Smooth muscle cell (in vitro differentiated cells): ENCODE data around the gene SLC16A7. TPM values are rescaled to one million over a fixed set of nuclear protein-coding genes. Genes with fewer than 3 reads are reported as not detected.
A peak's percentile ranks its signal among the peaks of the same experiment; 100 is the strongest.

Experiments
- DNase-seq: peaks from one replicate; lab custom pipeline; 2025; ENCODE audit not compliant: unreplicated experiment; lab: John Stamatoyannopoulos, UW
- H2AFZ ChIP-seq: fragments of 200-600 bp; sonication (generic); 2 replicates; pipeline ENCODE4 v1.6.0; 2016; ENCODE audit warnings: antibody characterized with exemption, low read depth, mild to moderate bottlenecking
- H3F3A ChIP-seq: fragments of 200-600 bp; sonication (generic); 2 replicates; pipeline ENCODE4 v1.6.0; 2017; ENCODE audit warnings: antibody characterized with exemption, low read depth
- H3K27ac ChIP-seq: fragments of 200-600 bp; sonication (generic); 2 replicates; pipeline ENCODE4 v1.5.1; 2016; ENCODE audit warnings: low read depth, mild to moderate bottlenecking
- H3K27me3 ChIP-seq: fragments of 200-600 bp; sonication (generic); 2 replicates; pipeline ENCODE4 v1.6.1; 2016; ENCODE audit warnings: low read depth, mild to moderate bottlenecking
- H3K36me3 ChIP-seq: fragments of 200-600 bp; sonication (generic); 2 replicates; pipeline ENCODE4 v1.5.1; 2016; ENCODE audit warnings: low read depth
- H3K4me1 ChIP-seq: fragments of 200-600 bp; sonication (generic); 2 replicates; pipeline ENCODE4 v1.5.1; 2016; ENCODE audit warnings: low read depth
- H3K4me2 ChIP-seq: fragments of 200-600 bp; sonication (generic); 2 replicates; pipeline ENCODE4 v1.6.0; 2016; ENCODE audit warnings: mild to moderate bottlenecking
- H3K4me3 ChIP-seq: fragments of 200-600 bp; sonication (generic); 2 replicates; pipeline ENCODE4 v1.5.1; 2016; ENCODE audit warnings: mild to moderate bottlenecking
- H3K79me2 ChIP-seq: fragments of 200-600 bp; sonication (generic); 2 replicates; pipeline ENCODE4 v1.6.0; 2016; ENCODE audit warnings: low read depth, mild to moderate bottlenecking
- H3K9ac ChIP-seq: fragments of 200-600 bp; sonication (generic); 2 replicates; pipeline ENCODE4 v1.6.0; 2016; ENCODE audit warnings: low read depth
- H3K9me3 ChIP-seq: fragments of 200-600 bp; sonication (generic); replicated peaks from 2 replicates; pipeline ENCODE4 v1.5.1; 2016; ENCODE audit warnings: low read depth
- H4K20me1 ChIP-seq: fragments of 200-600 bp; sonication (generic); 2 replicates; pipeline ENCODE4 v1.6.0; 2016; ENCODE audit warnings: low read depth
- CTCF ChIP-seq: fragments of 200-600 bp; sonication (generic); IDR thresholded peaks from 2 replicates; pipeline ENCODE4 v1.5.1; 2017; ENCODE audit warnings: borderline replicate concordance, mild to moderate bottlenecking, antibody characterized with exemption; ENCODE audit not compliant: insufficient read depth, poor library complexity, severe bottlenecking
- WGBS: methylation state at CpG from one replicate; pipeline ENCODE4 v1.1.7; 2016; ENCODE audit warnings: low lambda C conversion rate; 5-methylcytosine and 5-hydroxymethylcytosine counted together
- polyA plus RNA-seq: library from polyadenylated mRNA; unstranded; fragments of >200 nt; fragmentation: Nextera tagmentation; extraction: Ambion mirVana; gene quantifications from 2 replicates; pipeline ENCODE4 v1.2.1, GENCODE V29; 2016
- total RNA-seq: library from RNA; depleted of rRNA; stranded (reverse); fragments of >200 nt; gene quantifications from 2 replicates; pipeline ENCODE4 v1.2.3, GENCODE V29; 2014

Gene SLC16A7
- total RNA-seq = 7.7 and 13.8 TPM in 2 replicates
- 1.6 and 1.8 TPM in 2 replicates for polyA plus RNA-seq

GRCh38 chr12:59595883-59596540 lies at the start of gene SLC16A7:
TSS of gene SLC16A7 (plus strand) at chr12:59596029. CDS start at chr12:59704802, 108,773 bp downstream.
- H3K9me3 ChIP-seq = no peaks in the 10 kb centered on the region
- H3K36me3 ChIP-seq = no peaks in the 10 kb centered on the region
- peaks cover 7% of the 10 kb centered on the region for H3K4me1 ChIP-seq
- H3F3A ChIP-seq = peaks cover 15% of the 10 kb centered on the region
- DNase-seq = peak; percentile 86
- peak within 1 kb of the TSS; percentile 70 for H3K27ac ChIP-seq
- no peaks in the 10 kb centered on the region for H3K79me2 ChIP-seq
- H3K27me3 ChIP-seq = no peaks in the 10 kb centered on the region
- H3K9ac ChIP-seq = peak within 1 kb of the TSS; percentile 71
- H3K4me2 ChIP-seq = peak within 1 kb of the TSS; percentile 100
- TF ChIP-seq CTCF = no peak
- H2AFZ ChIP-seq = peak within 1 kb of the TSS; percentile 96
- H4K20me1 ChIP-seq = no peaks in the 10 kb centered on the region
- WGBS = 2% methylated on average over 54 of the region's 61 CpGs
- H3K4me3 ChIP-seq = peak within 1 kb of the TSS; percentile 93

DNA sequence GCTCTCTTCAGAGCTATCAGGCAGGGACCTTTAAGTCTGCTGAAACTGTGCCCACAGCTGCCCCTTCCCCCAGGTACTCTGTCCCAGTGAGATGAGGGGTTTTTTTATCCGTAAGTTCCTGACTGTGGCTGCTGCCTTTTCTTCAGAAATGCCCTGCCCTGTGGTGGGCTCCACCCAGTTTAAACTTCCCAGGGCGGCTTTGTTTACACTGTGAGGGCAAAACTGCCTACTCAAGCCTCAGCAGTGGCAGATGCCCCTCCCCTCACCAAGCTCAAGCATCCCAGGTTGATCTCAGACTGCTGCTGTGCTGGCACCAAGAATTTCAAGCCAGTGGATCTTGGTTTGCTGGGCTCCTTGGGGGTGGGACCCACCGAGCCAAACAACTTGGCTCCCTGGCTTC lies 46.9 kb upstream of the SLC16A7 start:
- 74% methylated on average over 3 of the region's 3 CpGs for WGBS
- Histone ChIP-seq H2AFZ (no peak overlapping the region), H3K9ac (no peak overlapping the region), H3K79me2 (no peaks in the 10 kb centered on the region), H3K27me3 (no peaks in the 10 kb centered on the region), H3K9me3 (no peaks in the 10 kb centered on the region), H3K36me3 (no peaks in the 10 kb centered on the region), H4K20me1 (no peaks in the 10 kb centered on the region), H3K4me3 (no peak overlapping the region), H3K4me2 (no peak overlapping the region), H3K27ac (no peak overlapping the region), H3K4me1 (no peaks in the 10 kb centered on the region), H3F3A (no peaks in the 10 kb centered on the region)
- no peak for DNase-seq
- no peak for TF ChIP-seq CTCF

DNA sequence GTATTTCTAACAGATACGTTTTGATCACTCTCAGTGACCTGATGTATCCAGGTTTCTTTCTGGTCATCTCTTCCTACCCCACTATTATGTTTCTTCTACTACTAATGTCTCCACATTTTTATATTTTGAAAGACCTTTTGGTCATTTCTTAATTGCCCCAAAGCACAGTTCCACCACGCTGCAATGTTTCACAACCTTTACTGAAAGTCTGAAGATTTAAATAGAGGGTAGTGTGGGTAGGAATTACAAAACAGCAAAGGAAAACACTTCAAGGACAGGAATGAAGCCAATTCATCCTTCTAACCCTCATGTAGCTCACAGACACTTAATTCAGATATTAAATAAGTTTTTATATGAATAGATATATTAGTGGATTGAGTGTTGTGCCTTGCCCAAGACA lies 36.1 kb upstream of the SLC16A7 start:
- H3F3A ChIP-seq = no peaks in the 10 kb centered on the region
- H3K79me2 ChIP-seq = no peaks in the 10 kb centered on the region
- no peak for DNase-seq
- H3K36me3 ChIP-seq = no peaks in the 10 kb centered on the region
- no peaks in the 10 kb centered on the region for H4K20me1 ChIP-seq
- no peaks in the 10 kb centered on the region for H3K27me3 ChIP-seq
- WGBS = 83% methylated on average over 2 of the region's 2 CpGs
- no peaks in the 10 kb centered on the region for H3K4me1 ChIP-seq
- H3K9ac ChIP-seq = no peak overlapping the region
- no peaks in the 10 kb centered on the region for H3K9me3 ChIP-seq
- H3K4me2 ChIP-seq = no peak overlapping the region
- no peak for TF ChIP-seq CTCF
- H2AFZ ChIP-seq = no peak overlapping the region
- no peak overlapping the region for H3K27ac ChIP-seq
- no peak overlapping the region for H3K4me3 ChIP-seq

GRCh38 chr12:59570145-59570544 lies 25.7 kb upstream of the SLC16A7 start:
- DNase-seq = no peak
- H3K27ac ChIP-seq = no peak overlapping the region
- no peak overlapping the region for H3K4me3 ChIP-seq
- no peak overlapping the region for H3K9ac ChIP-seq
- WGBS = 71% methylated on average over 5 of the region's 5 CpGs
- no peaks in the 10 kb centered on the region for H3K4me1 ChIP-seq
- no peaks in the 10 kb centered on the region for H3F3A ChIP-seq
- TF ChIP-seq CTCF = no peak
- H4K20me1 ChIP-seq = no peaks in the 10 kb centered on the region
- no peaks in the 10 kb centered on the region for H3K27me3 ChIP-seq
- H3K9me3 ChIP-seq = no peaks in the 10 kb centered on the region
- no peak overlapping the region for H2AFZ ChIP-seq
- no peaks in the 10 kb centered on the region for H3K36me3 ChIP-seq
- H3K4me2 ChIP-seq = no peak overlapping the region
- H3K79me2 ChIP-seq = no peaks in the 10 kb centered on the region
